Upper lobe of right lung (tissue), 1 donor: ENCODE results near the gene EFNB3. TPM values are rescaled to one million over a fixed set of nuclear protein-coding genes. Genes with fewer than 3 reads are reported as not detected.
A peak's percentile ranks its signal among the peaks of the same experiment; 100 is the strongest.

Experiments used
- ATAC-seq: fragments of 200-7000 bp; cut with Tn5 transposase; one replicate; pipeline ENCODE4 v1.9.1; 2020; ENCODE audit warnings: mild to moderate bottlenecking, moderate library complexity
- DNase-seq: peaks from one replicate; pipeline ENCODE4 v3.0.0-alpha.2; 2020
- H3K27ac ChIP-seq: fragments of 200-600 bp; one replicate; pipeline ENCODE4 v1.8.0; 2022
- H3K27me3 ChIP-seq: fragments of 200-600 bp; one replicate; pipeline ENCODE4 v1.8.0; 2022; ENCODE audit warnings: mild to moderate bottlenecking
- H3K36me3 ChIP-seq: fragments of 200-600 bp; one replicate; pipeline ENCODE4 v1.8.0; 2022
- H3K4me1 ChIP-seq: fragments of 200-600 bp; one replicate; pipeline ENCODE4 v1.8.0; 2022
- H3K4me3 ChIP-seq: fragments of 200-600 bp; one replicate; pipeline ENCODE4 v1.8.0; 2022; ENCODE audit warnings: mild to moderate bottlenecking
- H3K9me3 ChIP-seq: fragments of 200-600 bp; one replicate; pipeline ENCODE4 v1.8.0; 2022
- CTCF ChIP-seq: fragments of 200-600 bp; IDR thresholded peaks from one replicate; pipeline ENCODE4 v1.8.0; 2022; ENCODE audit warnings: antibody characterized with exemption
- intact Hi-C: fragments of 100-400 bp; cut with DNase I; formaldehyde crosslinking; loops from one replicate; pipeline ENCODE4 v1.11.0; 2022
- total RNA-seq: library from RNA; stranded (reverse); fragmentation: NEBNext Ultra II Directional; extraction: Animal tissue kit (Norgen Biotek cat#: 25700); gene quantifications from one replicate; pipeline ENCODE4 v1.2.1, GENCODE V29; 2021
- donor health status: DM: no; HTN: yes; CAD: no; lungs with severe emphysema.

The EFNB3 gene
- total RNA-seq, 1 donor from 2014 or later = 0.32 TPM

- H3K4me1 ChIP-seq = peaks cover 23% of the 10 kb centered on the region
- intact Hi-C loops = no loop called here
- TF ChIP-seq CTCF = no peak
- no peak for ATAC-seq
- no peaks in the 10 kb centered on the region for H3K27me3 ChIP-seq
- H3K9me3 ChIP-seq = no peaks in the 10 kb centered on the region
- peak overlapping the region; percentile 32 for H3K27ac ChIP-seq
- DNase-seq = no peak
- no peaks in the 10 kb centered on the region for H3K36me3 ChIP-seq
- peak overlapping the region; percentile 71 for H3K4me3 ChIP-seq
Observed at GRCh38 chr17:7688808-7689316, 16.1 kb upstream of the EFNB3 start.

GRCh38 chr17:7695586-7695985 lies 9.4 kb upstream of the EFNB3 start:
- no peaks in the 10 kb centered on the region for H3K36me3 ChIP-seq
- H3K27me3 ChIP-seq = no peaks in the 10 kb centered on the region
- no peak overlapping the region for H3K27ac ChIP-seq
- no peak for DNase-seq
- TF ChIP-seq CTCF = no peak
- H3K9me3 ChIP-seq = no peaks in the 10 kb centered on the region
- intact Hi-C loops = no loop called here
- H3K4me3 ChIP-seq = no peak overlapping the region
- H3K4me1 ChIP-seq = no peaks in the 10 kb centered on the region
- no peak for ATAC-seq

GRCh38 chr17:7697828-7698588 lies 7.0 kb upstream of the EFNB3 start:
- no peak overlapping the region for H3K27ac ChIP-seq
- H3K4me3 ChIP-seq = no peak overlapping the region
- intact Hi-C loops = no loop called here
- DNase-seq (no peak), ATAC-seq (no peak)
- H3K36me3 ChIP-seq = peaks cover 9% of the 10 kb centered on the region
- no peaks in the 10 kb centered on the region for H3K4me1 ChIP-seq
- H3K9me3 ChIP-seq = no peaks in the 10 kb centered on the region
- no peak for TF ChIP-seq CTCF
- peaks cover 5% of the 10 kb centered on the region for H3K27me3 ChIP-seq

- intact Hi-C loops = no loop called here
- DNase-seq = no peak
- Histone ChIP-seq H3K27ac (no peak overlapping the region), H3K27me3 (peaks cover 25% of the 10 kb centered on the region), H3K36me3 (peaks cover 9% of the 10 kb centered on the region), H3K9me3 (no peaks in the 10 kb centered on the region), H3K4me1 (peaks cover 12% of the 10 kb centered on the region), H3K4me3 (no peak overlapping the region)
- TF ChIP-seq CTCF = no peak
- no peak for ATAC-seq
Observed at GRCh38 chr17:7700510-7700909, 4.5 kb upstream of the EFNB3 start.

- intact Hi-C loops = no loop called here
- H3K36me3 ChIP-seq = peaks cover 9% of the 10 kb centered on the region
- no peak for ATAC-seq
Observed at GRCh38 chr17:7701681-7702080, 3.3 kb upstream of the EFNB3 start.

More at GRCh38 chr17:7701681-7702080, 3.3 kb upstream of the EFNB3 start:
- H3K4me3 ChIP-seq = no peak overlapping the region
- no peak overlapping the region for H3K27ac ChIP-seq
- peaks cover 12% of the 10 kb centered on the region for H3K4me1 ChIP-seq
- no peak for TF ChIP-seq CTCF
- DNase-seq = no peak
- H3K9me3 ChIP-seq = no peaks in the 10 kb centered on the region
- H3K27me3 ChIP-seq = peaks cover 37% of the 10 kb centered on the region
